ENCODE data around the gene CYP3A5.
"Not testable (repeated sequence)": the region's sequence is repeated elsewhere in the genome, so short reads cannot be mapped to it uniquely, and the experiment has no call there.

CYP3A5 gene

GRCh38 chr7:99685871-99686608 is 6.2 kb upstream of the CYP3A5 start:
- DNase-seq (ENCODE audit: low read depth in 2 of 2) = not testable (repeated sequence)

DNA sequence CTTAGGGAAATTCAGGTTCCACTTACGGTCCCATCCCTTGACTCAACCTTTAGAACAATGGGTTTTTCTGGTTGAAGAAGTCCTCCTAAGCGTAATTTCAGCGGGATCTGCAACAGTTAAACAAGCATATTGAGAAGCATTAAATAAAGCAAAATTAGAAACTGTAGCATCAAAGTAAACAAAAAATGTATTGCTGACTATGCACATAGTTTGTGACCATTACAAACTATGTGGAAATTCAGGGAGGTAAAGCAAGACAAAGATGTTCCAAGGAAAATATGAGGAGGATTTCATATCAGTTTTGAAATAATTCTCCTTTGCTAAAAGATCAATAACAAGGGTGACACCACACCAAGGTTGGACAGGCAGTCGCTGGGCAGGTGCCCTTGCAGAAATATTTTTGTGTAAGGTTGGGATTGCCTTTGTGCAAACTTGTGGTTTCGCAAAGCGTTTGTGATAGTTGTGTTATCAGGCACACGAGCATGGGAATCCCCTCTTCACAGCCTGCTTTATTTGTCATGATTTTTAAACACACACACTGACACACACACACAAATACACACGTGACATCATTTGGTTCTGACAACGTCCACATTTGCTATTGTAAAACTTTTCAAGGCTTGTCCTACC is 5.4 kb upstream of the CYP3A5 start:
- no peak for DNase-seq (ENCODE audit: low read depth in 2 of 2)

GRCh38 chr7:99679032-99679399 is 780 bp downstream of the CYP3A5 start:
- no peak for DNase-seq (ENCODE audit: low read depth in 2 of 2)

GRCh38 chr7:99677648-99678045 is 2.1 kb downstream of the CYP3A5 start:
- no peak for DNase-seq (ENCODE audit: low read depth in 2 of 2)

DNA sequence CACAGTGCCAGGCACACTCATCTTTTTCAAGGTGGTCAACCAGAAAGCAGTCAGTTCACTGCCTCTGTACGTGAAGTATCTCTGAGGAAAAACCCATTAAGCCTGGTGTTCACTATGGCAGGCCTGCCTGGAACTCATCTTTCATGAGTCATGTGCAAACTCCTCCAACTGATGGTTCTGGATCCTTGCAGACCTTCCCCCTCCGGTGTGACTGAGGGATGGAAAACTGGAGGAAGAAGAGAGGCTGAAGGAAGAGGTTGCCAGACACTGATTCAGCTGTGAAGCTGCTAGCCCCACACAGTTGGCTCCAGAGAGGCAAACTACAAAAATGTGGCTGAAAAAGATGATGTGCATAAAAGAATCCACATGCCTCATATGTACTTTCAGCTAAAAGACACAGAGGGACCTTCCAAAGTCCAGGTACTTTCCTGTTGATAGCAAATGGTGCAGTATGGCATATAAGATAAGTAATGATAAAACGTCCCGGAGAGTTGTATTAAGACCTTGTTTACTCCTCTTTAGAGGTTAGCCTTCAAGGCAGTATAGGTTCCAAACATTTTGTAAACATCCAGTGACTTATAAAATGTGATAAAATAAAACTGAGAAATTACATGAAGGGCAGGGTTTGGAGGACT is 2.7 kb downstream of the CYP3A5 start:
- DNase-seq (ENCODE audit: low read depth in 2 of 2) = no peak

DNA sequence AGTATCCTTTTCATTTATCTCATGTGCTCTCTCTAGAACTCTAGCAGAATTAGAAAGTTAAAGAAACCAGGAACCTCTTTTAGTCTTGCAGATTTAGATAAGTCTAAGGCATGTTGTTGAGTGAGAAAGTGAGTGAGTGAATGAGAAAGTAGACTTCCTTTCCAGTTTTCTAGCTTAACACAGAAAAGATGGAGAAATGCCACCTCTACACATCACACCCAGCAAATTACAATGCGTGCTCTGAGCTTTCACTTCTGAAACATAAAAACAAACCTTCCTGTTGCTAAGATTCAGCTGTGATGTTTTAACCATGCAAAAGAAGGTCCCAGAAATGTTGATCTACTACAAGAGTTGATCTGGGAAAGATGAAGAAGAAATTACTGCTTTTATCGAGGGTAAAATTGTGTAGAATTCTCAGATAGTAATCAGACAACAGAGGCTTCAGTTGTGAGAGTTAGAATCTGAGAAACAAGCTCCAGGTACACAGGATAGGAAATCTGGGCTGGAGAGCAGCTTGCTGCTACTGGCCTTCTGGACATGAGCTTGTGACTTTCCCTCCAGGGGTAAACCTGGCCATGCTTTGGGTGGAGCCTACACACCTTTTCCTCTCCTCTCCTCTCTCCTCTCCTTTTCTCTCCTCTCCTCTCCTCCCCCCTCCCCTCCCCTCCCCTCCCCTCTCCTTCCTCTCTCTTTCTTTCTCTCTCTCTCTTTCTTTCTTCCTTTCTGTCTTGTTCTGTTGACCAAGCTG is 4.6 kb downstream of the CYP3A5 start:
- no peak for DNase-seq (ENCODE audit: low read depth in 2 of 2)

GRCh38 chr7:99672573-99672972 is 7.2 kb downstream of the CYP3A5 start:
- DNase-seq (ENCODE audit: low read depth in 2 of 2) = no peak

GRCh38 chr7:99669782-99670181 is 10.0 kb downstream of the CYP3A5 start:
- DNase-seq (ENCODE audit: low read depth in 2 of 2) = no peak

DNA sequence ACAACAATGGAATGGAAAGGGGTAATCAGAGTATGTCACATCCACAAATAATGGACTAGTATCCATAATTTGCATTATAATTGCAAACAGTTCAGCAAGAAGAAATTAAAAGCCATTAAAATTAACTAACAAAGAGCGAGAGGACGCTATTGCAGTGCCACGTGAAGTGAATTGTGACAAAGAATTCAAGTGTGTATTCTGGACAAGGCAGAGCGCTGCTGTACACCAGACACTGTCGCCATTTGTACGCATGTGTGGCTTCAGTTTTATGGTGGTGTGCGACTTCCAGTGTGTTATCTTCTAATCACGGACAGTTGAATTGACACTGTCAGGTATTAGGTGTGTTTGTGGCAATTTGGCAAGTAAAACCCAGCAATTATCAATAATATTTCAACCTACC is 11.3 kb downstream of the CYP3A5 start:
- no peak for DNase-seq (ENCODE audit: low read depth in 2 of 2)

DNA sequence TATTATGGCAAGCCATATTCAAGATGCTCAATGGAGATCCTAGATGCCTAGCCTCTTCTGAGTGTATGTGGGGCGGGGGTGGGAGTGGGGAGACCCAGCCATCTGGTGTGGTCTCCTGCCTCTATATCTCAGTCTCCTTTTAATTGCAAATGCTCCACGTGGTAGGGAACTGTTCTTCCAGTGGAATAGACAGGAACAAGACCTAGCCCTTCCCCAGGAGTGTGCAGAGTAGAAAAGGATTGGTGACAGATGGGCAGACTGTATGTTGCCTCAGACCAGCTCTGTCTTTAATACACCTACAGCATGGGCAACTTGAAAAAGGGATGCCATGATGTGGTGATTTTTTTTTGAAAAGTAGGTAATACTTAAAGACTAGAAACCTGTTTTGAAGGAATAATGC is 12.6 kb downstream of the CYP3A5 start:
- DNase-seq (ENCODE audit: low read depth in 2 of 2) = no peak

- DNase-seq (ENCODE audit: low read depth in 2 of 2) = no peak
Measured at GRCh38 chr7:99666013-99666395, 13.8 kb downstream of the CYP3A5 start.

DNA sequence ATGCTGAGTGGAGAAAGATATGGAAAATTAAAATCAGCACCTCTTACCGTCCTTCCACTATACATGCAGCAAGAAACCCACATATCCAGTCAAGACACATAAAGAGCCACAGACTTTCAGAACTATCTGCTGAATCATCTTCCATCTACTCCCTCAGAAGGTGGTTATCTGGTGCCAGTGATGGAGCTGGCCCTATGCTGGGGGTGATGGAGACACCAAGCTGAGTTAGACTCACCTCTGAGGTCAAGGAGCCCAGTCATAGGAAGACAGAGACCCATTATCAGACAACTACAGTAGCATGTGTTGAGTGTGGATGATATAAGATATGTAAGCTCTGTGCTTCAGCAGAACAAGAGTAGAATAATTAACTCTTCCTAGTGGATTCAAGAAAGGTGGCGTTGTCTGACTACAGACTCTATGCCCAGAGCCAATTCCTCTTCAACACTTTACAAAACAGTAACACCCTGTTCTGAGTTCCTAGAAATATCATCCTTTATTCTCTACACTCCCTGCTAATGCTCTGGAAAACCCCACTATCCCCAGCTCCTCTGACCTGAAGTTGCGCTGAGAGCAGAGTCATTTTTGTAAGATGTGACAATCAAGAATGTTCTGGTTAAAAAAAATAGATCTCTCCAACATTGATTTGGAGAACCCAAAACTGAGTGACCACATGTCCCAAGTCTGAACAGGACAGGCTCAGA is 14.3 kb downstream of the CYP3A5 start:
- no peak for DNase-seq (ENCODE audit: low read depth in 2 of 2)

DNA sequence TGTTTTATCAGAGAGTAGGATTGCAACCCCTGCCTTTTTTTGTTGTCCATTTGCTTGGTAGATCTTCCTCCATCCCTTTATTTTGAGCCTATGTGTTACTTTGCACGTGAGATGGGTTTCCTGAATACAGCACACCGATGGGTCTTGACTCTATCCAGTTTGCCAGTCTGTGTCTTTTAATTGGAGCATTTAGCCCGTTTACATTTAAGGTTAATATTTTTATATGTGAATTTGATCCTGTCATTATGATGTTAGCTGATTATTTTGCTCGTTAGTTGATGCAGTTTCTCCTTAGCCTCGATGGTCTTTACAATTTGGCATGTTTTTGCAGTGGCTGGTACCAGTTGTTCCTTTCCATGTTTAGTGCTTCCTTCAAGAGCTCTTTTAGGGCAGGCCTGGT is 21.9 kb downstream of the CYP3A5 start:
- DNase-seq (ENCODE audit: low read depth in 2 of 2) = not testable (repeated sequence)

DNA sequence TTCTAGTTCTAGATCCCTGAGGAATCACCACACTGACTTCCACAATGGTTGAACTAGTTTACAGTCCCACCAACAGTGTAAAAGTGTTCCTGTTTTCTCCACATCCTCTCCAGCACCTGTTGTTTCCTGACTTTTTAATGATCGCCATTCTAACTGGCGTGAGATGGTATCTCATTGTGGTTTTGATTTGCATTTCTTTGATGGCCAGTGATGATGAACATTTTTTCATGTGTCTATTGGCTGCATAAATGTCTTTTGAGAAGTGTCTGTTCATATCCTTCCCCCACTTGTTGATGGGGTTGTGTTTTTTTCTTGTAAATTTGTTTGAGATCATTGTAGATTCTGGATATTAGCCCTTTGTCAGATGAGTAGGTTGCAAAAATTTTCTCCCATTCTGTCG is 25.2 kb downstream of the CYP3A5 start:
- not testable (repeated sequence) for DNase-seq (ENCODE audit: low read depth in 2 of 2)

DNA sequence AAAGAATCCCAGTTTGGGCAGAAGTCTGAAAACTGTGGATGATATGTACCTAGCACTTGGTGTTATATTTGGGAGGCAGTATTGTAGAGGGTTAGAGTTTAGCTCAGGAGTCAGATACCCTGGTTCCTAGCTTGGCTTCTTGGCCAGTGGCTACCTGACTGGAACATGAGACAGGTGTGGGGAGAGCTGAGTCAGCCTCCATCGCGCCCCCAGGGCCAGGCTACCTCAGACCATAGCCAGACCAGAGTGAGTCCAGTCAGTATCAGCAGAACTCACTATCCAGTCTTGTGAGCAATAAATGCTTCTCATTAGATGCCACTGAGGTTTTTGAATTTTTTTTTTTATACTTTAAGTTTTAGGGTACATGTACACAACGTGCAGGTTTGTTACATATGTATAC is 26.0 kb downstream of the CYP3A5 start:
- DNase-seq (ENCODE audit: low read depth in 2 of 2) = no peak

GRCh38 chr7:99653269-99653668 is 26.5 kb downstream of the CYP3A5 start:
- not testable (repeated sequence) for DNase-seq (ENCODE audit: low read depth in 2 of 2)

DNA sequence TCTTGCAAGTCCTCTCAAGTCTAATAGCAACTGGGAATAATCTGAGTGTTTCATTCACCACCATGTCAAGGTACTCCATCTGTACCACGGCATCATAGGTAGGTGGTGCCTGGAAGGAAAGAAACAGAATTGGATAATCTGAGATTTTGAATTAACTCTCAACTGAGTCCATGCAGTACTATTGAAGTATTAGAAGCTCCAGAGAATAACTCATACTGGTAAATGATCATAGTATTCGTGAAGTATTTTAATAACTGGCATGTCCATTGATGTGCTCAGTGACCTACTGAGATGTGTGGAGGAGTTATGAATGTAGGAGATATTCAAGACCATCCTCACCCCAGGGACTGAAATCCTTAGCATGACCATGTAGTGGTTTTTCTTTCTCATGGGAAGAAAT is 27.1 kb downstream of the CYP3A5 start:
- DNase-seq (ENCODE audit: low read depth in 2 of 2) = no peak

DNA sequence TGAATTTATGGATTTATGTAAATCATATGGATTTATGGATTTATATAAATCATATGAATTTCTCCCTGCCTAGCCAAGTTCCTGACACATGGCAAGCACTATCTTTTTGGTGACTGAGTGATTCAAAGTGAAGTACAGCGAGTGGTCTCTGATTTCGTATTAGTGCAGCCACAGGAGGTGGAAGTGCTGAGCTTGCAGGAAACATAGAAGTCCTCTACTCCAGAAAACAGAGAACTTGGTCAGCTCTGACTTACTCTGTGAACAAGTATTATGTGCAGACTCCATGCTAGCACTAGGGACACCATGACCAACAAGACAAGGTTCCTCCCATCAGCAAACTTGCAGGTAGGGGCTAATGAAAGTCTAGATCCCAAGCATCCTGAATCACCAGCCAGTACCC is 28.5 kb downstream of the CYP3A5 start:
- no peak for DNase-seq (ENCODE audit: low read depth in 2 of 2)

GRCh38 chr7:99648843-99649242 is 31.0 kb downstream of the CYP3A5 start:
- no peak for DNase-seq (ENCODE audit: low read depth in 2 of 2)

DNA sequence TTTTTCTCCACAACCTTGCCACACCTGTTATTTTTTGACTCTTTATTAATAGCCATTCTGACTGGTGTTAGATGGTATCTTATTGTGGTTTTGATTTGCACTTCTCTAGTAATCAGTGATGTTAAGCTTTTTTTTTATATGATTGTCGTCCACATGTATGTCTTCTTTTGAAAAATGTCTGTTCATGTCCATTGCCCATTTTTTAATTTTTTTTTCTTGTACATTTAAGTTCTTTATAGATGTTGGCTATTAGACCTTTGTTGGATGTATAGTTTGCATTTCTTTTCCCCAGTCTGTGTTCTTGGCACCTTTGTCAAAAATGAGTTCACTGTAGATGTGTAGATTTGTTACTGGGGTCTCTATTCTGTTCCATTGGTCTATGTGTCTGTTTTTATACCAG is 34.2 kb downstream of the CYP3A5 start:
- no peak for DNase-seq (ENCODE audit: low read depth in 2 of 2)

- no peak for DNase-seq (ENCODE audit: low read depth in 2 of 2)
Measured at GRCh38 chr7:99644431-99644830, 35.4 kb downstream of the CYP3A5 start.

DNA sequence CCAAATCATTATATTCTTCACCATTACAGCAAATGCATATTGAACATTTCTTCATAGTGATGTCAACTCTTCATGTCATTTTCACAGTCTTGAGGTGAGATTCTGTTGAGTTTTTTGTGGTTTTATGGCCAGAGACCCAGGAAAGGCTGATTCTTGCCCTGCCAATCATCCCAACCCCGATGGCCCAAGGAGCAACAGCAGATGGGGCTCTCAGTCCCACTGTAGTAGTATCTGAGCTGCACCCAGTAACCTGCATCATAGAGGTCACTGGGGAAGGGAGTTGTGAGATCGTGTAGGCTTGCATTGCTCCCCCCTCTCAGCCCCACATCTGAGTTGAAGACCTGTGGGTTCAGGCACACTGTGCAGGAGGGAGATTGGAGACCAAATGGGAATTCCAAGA is 36.3 kb downstream of the CYP3A5 start:
- no peak for DNase-seq (ENCODE audit: low read depth in 2 of 2)
